ENCODE measurements around the gene SGF29.
A peak's percentile ranks its signal among the peaks of the same experiment; 100 is the strongest.
"Not testable (repeated sequence)": the region's sequence is repeated elsewhere in the genome, so short reads cannot be mapped to it uniquely, and the experiment has no call there.

The SGF29 gene

DNA sequence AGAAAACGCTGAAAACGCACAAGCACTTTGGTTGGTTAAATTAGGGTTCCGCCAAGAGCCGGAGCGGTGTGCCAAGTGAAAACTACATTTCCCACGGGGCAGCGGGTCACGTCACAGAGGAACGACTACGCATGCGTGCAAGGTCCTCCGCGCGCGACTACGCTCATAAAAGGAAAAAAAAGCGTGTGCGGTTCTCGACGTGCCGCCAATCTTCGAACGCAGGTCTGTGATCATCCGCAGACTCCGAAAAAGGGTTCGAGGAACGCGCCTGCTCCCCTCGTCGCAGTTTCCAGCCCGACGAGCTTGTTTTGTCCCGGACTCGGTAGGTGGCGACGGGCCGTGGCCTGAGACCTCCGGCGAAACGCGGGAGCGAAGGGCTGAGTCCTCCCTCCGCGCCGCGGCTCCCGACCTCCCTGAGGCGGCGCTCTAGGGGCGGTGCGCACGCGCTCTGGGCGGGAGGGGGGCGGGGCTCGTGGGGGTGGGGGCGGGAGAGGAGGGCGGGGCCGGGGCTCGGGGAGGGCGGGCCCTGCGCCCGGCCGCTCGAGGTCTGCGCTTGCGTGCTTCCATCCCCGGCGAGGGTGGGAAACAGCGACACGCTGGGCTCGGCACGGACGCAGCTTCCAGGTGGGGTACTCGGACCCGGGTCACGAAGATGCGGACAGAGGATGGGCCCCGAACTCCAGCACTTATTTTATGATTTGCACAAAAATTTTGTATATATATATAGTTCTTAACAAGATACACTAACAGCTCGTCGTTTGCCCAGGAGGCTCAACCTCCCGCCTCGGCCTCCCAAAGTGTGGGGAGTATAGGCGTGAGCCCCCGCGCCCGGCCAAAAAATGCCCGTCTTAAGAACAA is at the start of gene SGF29:
TSS of gene SGF29 (plus strand) at position 145 of the 858 bp plus-strand sequence. CDS start 27,150 bp downstream, outside the sequence.
- DNase-seq (ENCODE audit: low read depth) = peak; percentile 91

DNA sequence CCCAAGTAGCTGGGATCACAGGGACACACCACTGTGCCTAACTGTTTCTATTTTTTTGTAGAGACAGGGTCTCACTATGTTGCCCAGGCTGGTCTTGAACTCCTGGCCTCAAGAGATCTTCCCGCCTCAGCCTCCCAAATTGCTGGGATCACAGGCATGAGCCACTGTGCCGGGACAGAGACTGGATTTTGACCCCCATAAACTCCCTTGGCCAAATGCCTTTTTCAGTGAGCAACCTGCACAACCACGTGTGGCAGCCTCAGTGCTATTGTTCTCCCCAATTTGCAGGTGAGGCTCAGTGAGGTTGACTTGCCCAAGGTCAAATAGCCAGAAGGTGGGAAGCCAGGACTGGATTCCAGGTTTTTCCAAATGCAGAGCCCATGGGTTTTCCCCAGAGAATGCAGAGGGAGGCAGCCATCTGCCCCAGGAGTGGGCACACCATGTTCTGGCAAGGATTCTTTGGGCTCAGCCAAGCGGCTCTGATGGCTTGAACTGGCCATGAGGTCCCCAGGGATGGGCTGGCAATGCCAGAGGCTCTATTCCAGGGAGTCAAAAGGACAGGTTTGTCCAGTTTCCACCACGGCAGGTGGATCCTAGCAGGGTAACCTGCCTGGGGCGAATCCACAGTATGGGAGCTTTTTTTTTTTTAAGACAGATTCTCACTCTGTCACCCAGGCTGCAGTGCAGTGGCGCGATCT is 48.9 kb upstream of the SGF29 start:
- no peak for DNase-seq (ENCODE audit: low read depth)

DNA sequence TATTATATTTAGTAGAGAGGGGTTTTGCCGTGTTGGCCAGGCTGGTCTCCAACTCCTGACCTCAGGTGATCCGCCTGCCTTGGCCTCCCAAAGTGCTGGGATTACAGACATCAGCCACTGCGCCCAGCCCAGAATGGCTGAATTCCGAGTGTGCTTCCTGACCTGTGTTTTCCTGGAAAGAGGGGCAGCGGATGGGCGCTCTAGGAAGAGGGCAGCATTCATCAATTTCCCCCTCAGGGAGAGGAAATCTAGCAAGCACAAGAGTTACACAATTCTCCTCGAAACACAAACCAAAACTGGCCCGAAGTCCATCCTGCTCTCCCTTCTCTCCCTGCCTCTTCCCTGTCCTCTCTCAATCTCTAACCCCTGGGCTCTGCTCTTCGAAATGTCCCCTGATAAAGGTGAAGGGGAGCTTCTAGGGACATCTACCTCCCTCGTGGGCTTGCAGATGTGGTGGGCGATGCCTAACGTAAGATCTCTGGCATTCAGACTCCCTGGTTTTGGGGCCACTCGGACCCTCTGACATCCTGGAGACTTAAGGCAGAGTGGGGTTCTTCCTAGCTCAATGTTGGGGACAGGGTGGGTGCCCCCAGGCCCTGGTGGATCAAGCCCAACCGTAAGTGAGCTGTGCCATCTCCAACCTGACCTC is 48.1 kb upstream of the SGF29 start:
- DNase-seq (ENCODE audit: low read depth) = no peak

DNA sequence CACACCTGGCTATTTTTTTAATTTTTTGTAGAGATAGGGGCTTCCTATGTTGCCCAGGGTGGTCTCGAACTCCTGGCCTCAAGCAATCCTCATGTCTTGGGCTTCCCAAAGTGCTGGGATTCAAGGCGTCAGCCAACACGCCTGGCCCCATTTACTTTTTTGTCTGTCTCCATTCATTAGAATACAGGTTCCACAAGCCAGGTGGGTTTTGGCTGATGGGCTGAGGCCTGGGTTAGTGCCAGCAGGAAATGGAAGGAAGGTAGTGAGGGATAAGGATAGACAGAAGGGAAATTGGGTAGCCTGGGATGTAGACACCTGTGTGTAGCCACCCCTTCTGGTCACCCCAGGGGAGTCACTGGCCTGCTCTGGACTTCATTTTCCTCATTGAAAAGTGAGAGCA is 42.7 kb upstream of the SGF29 start:
- no peak for DNase-seq (ENCODE audit: low read depth)

DNA sequence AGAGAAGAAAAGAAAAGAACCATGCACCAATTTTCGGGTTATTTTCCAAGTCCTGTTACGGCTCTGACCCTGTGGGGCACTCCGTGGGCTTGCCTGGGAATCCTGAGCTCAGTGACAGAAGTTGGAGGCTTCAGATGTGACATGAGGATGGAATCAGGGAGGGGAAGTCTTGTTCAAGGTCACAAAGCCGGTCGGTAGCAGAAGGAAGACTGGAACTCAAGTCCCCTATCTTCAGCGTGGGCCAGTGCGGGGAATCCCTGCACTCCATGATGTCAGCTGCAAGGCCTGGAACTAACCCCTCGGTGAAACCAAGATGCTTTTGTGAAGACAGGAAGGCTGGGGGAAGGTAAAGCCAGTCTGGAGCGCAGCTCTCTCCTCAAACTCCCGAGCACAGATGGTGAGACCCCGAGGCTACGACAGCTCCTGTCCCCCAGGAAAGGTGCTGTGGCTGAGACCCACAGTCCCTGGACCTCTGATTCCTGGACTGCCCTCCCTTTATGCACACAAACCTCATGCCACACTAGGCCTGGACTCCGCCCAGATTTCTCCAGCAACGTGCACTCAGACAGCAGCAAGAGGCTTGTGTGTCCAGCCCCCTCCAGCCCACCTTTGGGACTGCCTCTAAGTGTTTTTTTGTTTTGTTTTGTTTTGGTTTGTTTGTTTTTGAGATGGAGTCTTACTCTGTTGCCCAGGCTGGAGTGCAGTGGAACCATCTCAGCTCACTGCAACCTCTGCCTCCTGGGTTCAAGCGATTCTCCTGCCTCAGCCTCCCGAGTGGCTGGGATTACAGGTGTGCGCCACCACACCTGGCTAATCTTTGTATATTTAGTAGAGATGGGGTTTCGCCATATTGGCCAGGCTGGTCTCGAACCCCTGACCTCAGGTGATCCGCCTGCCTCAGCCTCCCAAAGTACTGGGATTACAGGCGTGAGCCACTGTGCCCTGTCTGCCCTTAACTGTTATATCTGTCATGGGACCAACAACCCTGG is 41.6 kb upstream of the SGF29 start:
- no peak for DNase-seq (ENCODE audit: low read depth)

DNA sequence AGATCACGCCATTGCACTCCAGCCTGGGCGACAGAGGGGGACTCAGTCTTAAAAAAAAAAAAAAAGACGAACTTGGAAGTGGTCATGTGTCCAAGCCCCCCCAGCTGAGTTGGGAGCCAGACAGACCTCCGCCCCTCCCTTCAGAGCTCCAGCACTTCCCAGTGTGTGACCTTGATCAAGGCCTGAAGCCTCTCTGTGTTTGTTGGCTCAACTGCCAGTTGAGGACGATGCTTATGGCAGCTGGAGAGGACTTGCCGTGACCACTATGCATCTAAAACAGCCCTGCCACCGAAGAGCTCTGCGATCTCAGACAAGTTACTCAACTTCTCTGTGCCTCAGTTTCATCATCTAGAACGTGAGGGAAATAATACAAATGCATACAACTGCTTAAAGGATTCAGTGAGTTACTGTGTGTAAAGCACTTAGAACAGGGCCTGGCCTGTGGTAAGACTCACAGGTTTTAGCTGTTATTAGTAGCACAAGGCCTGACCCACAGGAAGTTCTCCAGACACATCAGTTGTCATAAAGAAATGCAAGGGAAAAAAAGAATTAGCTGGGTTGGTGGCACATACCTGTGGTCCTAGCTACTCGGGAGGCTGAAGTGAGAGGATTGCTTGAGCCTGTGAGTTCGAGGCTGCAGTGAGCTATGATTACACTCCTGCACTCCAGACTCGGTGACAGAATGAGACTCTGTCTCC is 40.1 kb upstream of the SGF29 start:
- DNase-seq (ENCODE audit: low read depth) = no peak

DNA sequence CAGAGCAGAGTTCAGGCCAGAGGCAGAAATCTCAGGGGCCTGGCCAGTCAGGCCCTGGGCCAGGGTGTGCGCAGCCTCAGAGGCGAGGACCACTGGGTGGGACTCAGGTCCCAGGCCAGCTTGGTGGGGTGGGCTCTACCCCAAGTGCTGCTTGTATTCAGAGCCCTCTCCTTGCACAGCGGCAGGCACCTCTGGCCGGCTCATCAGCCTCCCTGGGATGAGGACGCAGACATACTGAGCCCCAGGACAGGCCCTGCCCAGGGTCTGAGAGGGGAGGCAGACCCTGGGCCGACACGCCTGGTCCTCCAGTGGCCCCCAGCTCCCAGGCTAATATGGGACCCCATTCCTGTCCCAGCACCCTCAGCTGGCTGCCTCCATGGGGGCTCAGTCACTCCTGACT is 39.5 kb upstream of the SGF29 start:
- DNase-seq (ENCODE audit: low read depth) = no peak

DNA sequence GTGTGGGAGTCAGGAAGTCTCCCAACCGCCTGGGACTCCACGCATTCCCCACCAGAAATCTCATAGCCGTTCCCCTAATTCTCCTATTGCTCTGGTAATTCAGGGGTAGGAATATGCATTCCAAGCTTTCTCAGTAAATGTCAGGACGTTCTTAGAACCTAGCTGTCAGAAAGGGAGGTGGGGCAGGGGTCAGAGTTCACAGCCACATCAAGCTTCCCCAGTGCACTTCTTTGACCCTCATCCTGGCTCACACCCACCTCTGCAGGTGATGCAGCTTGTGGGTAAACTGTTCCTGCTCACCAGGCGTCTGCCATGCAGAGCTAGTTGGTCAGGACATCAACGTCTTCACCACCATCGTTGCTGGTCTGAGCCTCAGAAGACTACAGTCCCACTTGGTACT is 33.0 kb upstream of the SGF29 start:
- no peak for DNase-seq (ENCODE audit: low read depth)

DNA sequence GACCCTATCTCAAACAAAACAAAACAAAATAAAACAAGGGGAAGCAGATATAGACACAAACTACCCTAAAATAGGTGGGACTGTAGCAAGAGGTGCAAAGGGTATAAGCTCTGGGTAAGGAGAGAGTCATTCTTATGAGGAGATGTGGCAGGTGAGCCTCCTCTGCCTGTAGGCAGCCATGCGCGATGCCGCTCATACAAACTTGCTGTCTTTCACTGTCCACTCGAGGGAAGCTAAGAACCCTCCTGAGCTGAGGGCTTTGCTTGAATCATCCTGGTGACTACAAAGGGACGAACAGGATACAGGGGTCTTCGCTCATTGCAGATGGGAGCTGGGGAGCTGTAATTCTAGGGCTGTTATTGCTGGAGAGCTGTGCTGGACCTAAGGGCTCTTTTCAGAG is 32.3 kb upstream of the SGF29 start:
- no peak for DNase-seq (ENCODE audit: low read depth)

DNA sequence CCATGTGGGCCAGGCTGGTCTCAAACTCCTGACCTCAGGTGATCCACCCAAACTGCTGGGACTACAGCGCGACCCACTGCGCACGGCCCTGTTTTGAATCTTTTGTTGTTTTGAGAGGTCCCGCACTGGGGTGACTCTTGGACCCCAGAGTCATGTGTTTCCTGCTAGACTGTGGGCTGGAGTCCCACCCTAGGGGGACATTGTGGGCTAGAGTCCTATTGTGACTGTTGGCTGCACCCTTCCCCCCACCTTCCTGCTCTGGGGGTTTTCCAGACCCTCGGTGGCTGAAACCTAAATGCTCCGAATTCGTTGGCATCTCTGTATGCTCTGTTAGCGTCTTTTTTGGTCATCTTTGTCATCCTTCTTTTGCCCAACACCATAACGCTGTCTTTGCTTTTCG is 30.9 kb upstream of the SGF29 start:
- DNase-seq (ENCODE audit: low read depth) = no peak

DNA sequence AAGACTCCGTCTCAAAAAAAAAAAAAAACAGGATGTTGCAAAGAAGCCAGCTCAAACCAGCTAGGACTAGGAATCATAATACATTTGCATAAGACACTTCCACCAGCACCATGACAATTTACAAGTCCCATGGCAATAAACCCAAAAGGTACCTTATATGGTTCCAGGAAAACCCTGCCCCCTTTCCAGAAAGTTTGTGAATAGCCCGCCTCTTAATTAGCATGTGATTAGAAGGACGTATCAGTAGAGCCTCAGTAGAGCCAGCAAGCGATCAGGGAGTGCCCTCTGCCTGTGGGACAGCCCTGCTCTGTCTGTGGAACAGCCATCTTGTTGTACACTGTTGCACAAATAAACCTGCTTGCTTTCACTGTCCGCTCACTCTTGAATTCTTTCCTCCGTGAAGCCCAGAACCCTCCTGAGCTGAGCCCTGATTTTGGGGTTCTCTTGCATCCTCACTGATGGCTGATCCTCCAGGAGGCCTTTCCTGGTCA is 29.0 kb upstream of the SGF29 start:
- no peak for DNase-seq (ENCODE audit: low read depth)

DNA sequence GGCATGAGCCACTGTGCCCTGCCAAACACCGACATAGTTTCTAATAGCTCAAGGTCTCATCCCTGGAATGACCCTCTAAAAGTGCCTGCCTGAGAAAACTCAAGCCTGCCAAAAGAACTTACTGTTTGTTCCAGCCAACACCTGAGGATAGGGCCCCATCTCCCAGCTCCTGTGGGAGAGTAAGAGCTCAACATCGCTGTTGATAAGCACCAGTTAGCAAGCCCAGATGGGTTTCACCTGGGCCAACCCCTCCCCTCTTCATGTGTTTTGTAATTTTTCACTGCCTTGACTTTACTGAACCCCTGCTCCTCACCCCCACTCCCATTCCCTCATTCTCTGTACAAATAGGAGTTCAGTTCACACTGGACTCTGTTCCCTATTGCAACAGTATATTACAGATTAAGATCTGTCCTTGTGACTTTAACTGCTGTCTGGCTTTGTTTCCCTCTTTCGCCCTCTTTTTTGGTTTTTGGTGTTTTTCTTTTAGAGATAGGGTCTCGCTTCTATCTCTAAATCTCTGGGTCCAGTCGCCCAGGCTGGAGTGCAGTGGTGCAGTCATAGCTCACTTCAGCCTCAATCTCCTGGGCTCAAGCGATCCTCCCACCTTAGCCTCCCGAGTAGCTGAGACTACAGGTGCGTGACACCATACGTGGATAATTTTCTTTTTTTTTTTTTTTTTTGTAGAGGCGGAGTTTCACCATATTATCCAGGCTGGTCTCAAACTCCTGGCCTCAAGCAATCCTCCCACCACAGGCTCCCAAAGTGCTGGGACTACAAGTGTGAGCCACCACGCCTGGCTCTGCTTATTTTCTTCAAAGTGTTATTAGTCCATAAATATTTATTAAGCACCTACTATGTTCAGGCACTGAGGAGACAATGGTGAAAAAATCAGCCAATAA is 27.3 kb upstream of the SGF29 start:
- DNase-seq (ENCODE audit: low read depth) = no peak

DNA sequence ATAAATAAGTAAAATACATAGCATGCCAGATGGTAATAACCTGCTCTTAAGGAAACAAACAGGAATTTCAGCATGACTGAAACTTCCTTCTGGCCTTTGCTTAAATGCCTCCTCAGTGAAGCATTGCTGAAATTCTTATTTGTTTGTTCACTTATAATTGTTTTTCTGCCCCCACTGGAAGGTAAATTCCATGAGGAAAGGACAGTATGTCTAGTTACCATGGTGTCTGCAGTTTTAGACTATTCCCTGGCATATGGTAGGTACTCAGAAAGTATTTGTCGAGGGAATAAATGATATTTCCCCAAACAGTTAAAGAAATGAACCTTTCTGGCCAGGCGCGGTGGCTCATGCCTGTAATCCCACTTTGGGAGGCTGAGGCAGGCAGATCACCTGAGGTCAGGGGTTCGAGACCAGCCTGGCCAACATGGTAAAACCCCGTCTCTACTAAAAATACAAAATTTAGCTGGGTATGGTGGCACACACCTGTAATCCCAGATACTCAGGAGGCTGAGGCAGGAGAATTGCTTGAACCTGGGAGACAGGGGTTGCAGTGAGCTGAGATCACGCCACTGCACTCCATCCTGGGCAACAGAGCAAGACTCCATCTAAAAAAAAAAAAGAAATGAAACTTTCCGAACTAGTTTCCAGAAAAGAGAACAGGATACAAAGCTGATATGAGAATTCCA is 26.5 kb upstream of the SGF29 start:
- not testable (repeated sequence) for DNase-seq (ENCODE audit: low read depth)

DNA sequence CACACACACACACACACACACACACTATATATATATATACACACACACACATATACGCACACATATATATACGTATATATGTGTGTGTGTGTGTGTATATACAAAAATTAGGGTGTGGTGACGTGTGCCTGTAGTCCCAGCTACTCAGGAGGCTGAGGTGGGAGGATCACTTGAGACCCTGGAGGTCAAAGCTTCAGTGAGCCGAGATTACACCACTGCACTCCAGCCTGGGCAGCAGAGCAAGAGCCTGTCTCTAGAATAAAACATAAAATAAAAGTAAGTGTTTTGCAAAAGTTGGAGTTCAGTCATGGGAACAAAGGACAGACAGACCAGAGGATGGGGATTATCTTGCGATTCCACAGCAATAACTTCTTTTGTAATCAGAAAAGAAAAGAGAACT is 25.7 kb upstream of the SGF29 start:
- DNase-seq (ENCODE audit: low read depth) = no peak

DNA sequence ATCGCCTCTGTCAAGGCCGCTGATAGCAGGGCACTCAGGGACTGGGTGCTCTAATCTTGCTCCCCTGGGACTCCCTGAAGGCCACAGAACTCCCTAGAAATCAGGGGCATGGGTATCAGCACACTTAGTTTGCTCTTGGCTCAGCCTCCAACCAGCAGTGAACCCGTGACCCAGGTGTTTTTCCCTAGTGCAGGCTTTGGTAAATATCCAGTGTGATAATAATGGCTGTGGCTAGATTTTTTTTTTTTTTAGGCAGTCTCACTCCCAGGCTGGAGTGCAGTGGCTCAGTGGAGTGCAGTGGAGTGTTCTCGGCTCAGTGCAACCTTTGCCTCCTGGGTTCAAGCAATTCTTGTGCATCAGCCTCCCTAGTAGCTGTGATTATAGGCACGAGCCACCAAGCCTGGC is 25.3 kb upstream of the SGF29 start:
- DNase-seq (ENCODE audit: low read depth) = no peak

DNA sequence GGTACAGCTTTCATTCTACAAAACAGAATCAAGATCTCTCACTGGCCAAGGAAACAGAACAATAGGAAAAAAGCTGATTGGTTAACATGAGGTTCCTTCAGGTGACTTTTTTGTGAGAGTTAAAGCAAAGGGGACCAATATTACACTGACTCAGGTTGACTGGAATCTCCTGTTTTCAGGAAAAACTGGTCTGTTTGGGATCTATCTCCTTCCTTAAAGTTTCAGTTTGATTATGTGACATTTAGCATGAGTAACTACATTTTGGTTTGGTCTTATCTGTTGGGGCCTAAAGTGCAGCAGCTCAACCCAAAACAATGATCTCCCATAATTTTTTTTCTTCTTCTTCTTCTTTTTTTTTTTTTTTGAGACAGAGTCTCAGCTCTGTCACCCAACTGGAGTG is 24.6 kb upstream of the SGF29 start:
- no peak for DNase-seq (ENCODE audit: low read depth)

DNA sequence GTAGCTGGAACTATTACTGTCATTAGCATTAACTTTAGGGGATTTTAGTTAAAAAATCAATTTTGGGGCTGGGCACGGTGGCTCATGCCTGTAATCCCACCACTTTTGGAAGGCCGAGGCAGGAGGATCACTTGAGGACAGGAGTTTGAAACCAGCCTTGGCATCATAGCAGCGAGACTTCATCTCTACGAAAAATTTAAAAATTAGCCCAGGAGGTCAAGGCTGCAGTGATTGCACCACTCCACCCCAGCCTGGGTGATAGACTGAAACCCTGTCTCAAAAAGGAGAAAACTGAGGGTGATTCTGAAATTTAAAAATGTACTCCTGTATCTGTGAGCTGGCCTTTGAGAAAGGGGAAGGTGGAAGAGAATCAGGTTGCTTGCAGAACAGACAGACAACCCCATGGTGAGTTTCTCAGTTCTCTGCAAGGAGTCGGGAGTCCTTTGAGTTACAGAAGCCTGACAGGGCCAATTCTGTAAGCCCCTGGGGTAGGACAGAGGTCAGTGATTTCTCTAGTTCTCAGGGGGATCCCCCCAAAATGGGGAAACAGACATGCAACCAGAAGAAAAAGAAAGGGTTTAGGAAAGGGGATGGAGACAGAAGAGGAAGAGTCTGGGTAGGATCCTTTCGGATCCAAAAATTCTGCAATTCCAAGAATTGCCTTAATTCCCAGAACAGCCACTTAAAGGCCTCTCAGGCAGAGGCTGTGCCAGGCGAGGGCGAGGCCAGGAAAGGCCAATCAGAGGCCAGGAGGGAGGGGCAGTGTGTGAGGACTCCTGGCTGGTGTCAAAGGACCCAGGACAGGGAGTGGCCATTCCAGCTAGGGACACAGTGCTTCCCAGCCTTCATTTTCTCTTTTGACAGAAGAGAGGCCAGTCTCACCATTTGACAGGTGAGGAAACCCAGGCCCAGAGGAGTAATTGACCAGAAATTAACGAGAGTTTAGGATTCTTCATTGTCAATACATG is 21.7 kb upstream of the SGF29 start:
- DNase-seq (ENCODE audit: low read depth) = no peak
